MCF 10A (cell line): ENCODE data around the gene NBEAL2. TPM values are rescaled to one million over a fixed set of nuclear protein-coding genes. Genes with fewer than 3 reads are reported as not detected.

ENCODE experiments used
- BruUV-seq: library from RNA; stranded (reverse); fragments of 400-500 nt; replicated peaks from 2 replicates; lab custom pipeline; 2021; lab: Mats Ljungman, UMichigan
- CTCF ChIA-PET: fragments of 300-600 bp; sonication (Branson Sonifier 250); formaldehyde crosslinking; extraction: SDS; loops from one replicate; lab custom pipeline; 2021; ENCODE audit warnings: antibody characterized with exemption, inconsistent platforms; lab: Yijun Ruan, JAX
- POLR2A ChIA-PET: fragments of 300-600, 350-650 bp; sonication (Branson Sonifier 250); formaldehyde crosslinking; extraction: SDS; loops from one replicate; lab custom pipeline; 2020; ENCODE audit warnings: antibody characterized with exemption, inconsistent platforms; lab: Yijun Ruan, JAX
- DNase-seq: peaks from one replicate; pipeline ENCODE4 v3.0.0-alpha.2; 2018; ENCODE audit not compliant: unreplicated experiment
- H3K27ac Mint-ChIP-seq: one replicate; pipeline ENCODE4 v1.8.0; 2022; ENCODE audit warnings: mild to moderate bottlenecking, low read depth, mixed read lengths; ENCODE audit not compliant: unreplicated experiment
- H3K27me3 Mint-ChIP-seq: one replicate; pipeline ENCODE4 v1.8.0; 2022; ENCODE audit warnings: mixed read lengths; ENCODE audit not compliant: insufficient read depth, unreplicated experiment
- H3K36me3 Mint-ChIP-seq: one replicate; pipeline ENCODE4 v1.8.0; 2022; ENCODE audit warnings: mild to moderate bottlenecking, moderate library complexity, mixed read lengths; ENCODE audit not compliant: insufficient read depth, unreplicated experiment
- H3K4me1 Mint-ChIP-seq: one replicate; pipeline ENCODE4 v1.8.0; 2022; ENCODE audit warnings: mixed read lengths; ENCODE audit not compliant: insufficient read depth, unreplicated experiment
- H3K4me3 Mint-ChIP-seq: one replicate; pipeline ENCODE4 v1.8.0; 2022; ENCODE audit warnings: mild to moderate bottlenecking, moderate library complexity, mixed read lengths; ENCODE audit not compliant: unreplicated experiment
- H3K9me3 Mint-ChIP-seq: one replicate; pipeline ENCODE4 v1.8.0; 2022; ENCODE audit warnings: mixed read lengths; ENCODE audit not compliant: unreplicated experiment
- intact Hi-C: fragments of 100-400 bp; cut with micrococcal nuclease; formaldehyde crosslinking; loops from 2 replicates; pipeline ENCODE4 v1.14.1; 2022
- total RNA-seq: library from RNA; stranded (reverse); gene quantifications from 2 replicates; pipeline ENCODE4 v1.2.3, GENCODE V29; 2022
- TF ChIP-seq, protein P1 (sequence below): fragments of 200-600 bp; IDR thresholded peaks from one replicate; pipeline ENCODE4 v1.8.0; 2022; ENCODE audit warnings: antibody characterized with exemption, mild to moderate bottlenecking; ENCODE audit not compliant: unreplicated experiment

NBEAL2 gene
- total RNA-seq, 1 experiment from 2014 or later = 14.2 TPM

DNA sequence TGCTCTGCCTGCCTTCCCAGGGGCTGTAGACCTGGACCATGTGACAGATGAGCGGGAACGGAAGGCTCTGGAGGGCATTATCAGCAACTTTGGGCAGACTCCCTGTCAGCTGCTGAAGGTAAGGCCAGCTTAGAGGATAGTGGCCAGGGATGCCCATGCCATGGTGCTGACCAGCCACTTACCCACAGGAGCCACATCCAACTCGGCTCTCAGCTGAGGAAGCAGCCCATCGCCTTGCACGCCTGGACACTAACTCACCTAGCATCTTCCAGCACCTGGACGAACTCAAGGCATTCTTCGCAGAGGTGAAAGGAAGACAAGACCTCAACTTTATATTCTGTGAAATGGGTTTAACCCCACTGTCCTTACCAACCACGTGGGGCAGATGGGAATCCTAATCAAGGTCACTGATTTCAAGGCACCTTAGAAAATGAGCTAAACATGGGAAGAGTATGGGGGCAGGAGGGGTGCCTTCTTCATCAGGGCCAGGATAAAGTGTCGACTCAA lies 26.7 kb downstream of the NBEAL2 start:
- POLR2A ChIA-PET = interaction anchor here (0.9 kb wide), 1 partner anchor 23 kb away, joined by 5 read pairs; no protein-coding TSS in a partner anchor
- Mint-ChIP-seq H3K36me3 (peaks cover 22% of the 10 kb centered on the region), H3K4me1 (no peaks in the 10 kb centered on the region), H3K4me3 (no peak overlapping the region), H3K27ac (no peak overlapping the region), H3K27me3 (no peaks in the 10 kb centered on the region), H3K9me3 (no peaks in the 10 kb centered on the region)
- intact Hi-C loops = no loop called here
- CTCF ChIA-PET = interaction anchor here (0.9 kb wide), 1 partner anchor 8 kb away, joined by 4 read pairs; no protein-coding TSS in a partner anchor
- no peak for DNase-seq
- TF ChIP-seq, protein P1, sequence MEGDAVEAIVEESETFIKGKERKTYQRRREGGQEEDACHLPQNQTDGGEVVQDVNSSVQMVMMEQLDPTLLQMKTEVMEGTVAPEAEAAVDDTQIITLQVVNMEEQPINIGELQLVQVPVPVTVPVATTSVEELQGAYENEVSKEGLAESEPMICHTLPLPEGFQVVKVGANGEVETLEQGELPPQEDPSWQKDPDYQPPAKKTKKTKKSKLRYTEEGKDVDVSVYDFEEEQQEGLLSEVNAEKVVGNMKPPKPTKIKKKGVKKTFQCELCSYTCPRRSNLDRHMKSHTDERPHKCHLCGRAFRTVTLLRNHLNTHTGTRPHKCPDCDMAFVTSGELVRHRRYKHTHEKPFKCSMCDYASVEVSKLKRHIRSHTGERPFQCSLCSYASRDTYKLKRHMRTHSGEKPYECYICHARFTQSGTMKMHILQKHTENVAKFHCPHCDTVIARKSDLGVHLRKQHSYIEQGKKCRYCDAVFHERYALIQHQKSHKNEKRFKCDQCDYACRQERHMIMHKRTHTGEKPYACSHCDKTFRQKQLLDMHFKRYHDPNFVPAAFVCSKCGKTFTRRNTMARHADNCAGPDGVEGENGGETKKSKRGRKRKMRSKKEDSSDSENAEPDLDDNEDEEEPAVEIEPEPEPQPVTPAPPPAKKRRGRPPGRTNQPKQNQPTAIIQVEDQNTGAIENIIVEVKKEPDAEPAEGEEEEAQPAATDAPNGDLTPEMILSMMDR = no peak
- BruUV-seq = no TSS peak

DNA sequence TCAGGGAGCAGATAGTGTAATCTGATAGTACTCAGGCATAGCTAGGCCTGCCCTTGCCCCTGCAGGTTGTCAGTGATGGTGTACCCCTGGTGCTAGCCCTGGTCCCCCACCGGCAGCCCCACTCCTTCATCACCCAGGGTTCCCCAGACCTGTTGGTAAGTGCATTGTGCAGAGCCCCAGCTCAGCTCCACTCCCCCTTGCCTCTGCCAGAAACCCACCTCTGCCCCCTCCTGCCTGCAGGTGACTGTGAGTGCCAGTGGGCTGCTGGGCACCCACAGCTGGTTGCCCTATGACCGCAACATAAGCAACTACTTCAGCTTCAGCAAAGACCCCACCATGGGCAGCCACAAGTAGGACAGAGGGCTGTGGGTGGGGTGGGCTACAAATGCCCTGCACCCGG lies 27.5 kb downstream of the NBEAL2 start:
- no peak overlapping the region for H3K4me3 Mint-ChIP-seq
- no peak for DNase-seq
- no peaks in the 10 kb centered on the region for H3K4me1 Mint-ChIP-seq
- H3K27me3 Mint-ChIP-seq = no peaks in the 10 kb centered on the region
- intact Hi-C loops = no loop called here
- H3K27ac Mint-ChIP-seq = no peak overlapping the region
- H3K36me3 Mint-ChIP-seq = peaks cover 27% of the 10 kb centered on the region
- CTCF ChIA-PET = interaction anchor here (0.7 to 0.9 kb wide), 2 partner anchors 9 to 1174 kb away, joined by 3 to 4 read pairs; no protein-coding TSS in a partner anchor
- no peaks in the 10 kb centered on the region for H3K9me3 Mint-ChIP-seq
- TF ChIP-seq, protein P1 = no peak
- POLR2A ChIA-PET = interaction anchor here (0.5 to 0.9 kb wide), 2 partner anchors 22 to 33 kb away, joined by 4 to 5 read pairs; no protein-coding TSS in a partner anchor
- no TSS peak for BruUV-seq

DNA sequence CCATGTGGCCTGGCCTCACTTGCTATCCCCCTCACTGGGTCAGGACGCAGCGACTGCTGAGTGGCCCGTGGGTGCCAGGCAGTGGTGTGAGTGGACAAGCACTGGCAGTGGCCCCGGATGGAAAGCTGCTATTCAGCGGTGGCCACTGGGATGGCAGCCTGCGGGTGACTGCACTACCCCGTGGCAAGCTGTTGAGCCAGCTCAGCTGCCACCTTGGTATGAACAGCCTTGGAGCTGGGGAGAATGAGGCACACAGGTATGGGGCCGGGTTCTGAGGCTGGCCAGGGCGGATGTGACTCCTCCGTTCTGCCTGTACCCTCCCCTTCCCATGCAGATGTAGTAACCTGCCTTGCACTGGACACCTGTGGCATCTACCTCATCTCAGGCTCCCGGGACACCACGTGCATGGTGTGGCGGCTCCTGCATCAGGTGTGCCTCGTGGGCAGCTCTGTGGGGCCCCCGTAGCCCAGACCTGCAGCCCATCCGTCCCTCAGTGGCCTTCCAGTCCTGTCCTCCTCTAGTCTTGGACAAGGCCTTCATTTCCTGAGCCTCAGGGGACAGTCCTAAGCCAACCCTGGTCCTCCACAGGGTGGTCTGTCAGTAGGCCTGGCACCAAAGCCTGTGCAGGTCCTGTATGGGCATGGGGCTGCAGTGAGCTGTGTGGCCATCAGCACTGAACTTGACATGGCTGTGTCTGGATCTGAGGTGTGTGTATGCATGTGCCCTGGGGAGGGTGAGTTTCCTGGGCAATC lies 28.2 kb downstream of the NBEAL2 start:
- TF ChIP-seq, protein P1 = no peak
- intact Hi-C loops = no loop called here
- Mint-ChIP-seq H3K9me3 (no peaks in the 10 kb centered on the region), H3K27me3 (no peaks in the 10 kb centered on the region), H3K4me3 (no peak overlapping the region), H3K4me1 (no peaks in the 10 kb centered on the region), H3K27ac (no peak overlapping the region), H3K36me3 (peaks cover 27% of the 10 kb centered on the region)
- no peak for DNase-seq
- POLR2A ChIA-PET = no interaction called here
- CTCF ChIA-PET = interaction anchor here (1.4 kb wide), 1 partner anchor 9 kb away, joined by 3 read pairs; no protein-coding TSS in a partner anchor
- BruUV-seq = no TSS peak

DNA sequence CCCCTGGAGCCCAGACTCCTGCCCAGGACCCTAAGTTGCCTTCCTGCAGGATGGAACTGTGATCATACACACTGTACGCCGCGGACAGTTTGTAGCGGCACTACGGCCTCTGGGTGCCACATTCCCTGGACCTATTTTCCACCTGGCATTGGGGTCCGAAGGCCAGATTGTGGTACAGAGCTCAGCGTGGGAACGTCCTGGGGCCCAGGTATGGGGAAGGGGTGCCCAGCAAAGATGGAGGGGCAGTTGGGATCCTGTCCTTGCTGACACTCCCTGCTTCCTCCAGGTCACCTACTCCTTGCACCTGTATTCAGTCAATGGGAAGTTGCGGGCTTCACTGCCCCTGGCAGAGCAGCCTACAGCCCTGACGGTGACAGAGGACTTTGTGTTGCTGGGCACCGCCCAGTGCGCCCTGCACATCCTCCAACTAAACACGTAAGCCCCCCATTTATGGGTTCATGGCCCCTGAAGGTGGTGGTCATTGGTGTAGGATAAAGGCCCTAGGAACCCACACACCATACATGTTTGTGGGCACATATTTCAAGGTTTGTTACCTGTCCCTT lies 28.8 kb downstream of the NBEAL2 start:
- Mint-ChIP-seq H3K4me3 (no peak overlapping the region), H3K27ac (no peak overlapping the region)

More for the DNA sequence above, 28.8 kb downstream of the NBEAL2 start:
- POLR2A ChIA-PET = no interaction called here
- intact Hi-C loops = no loop called here
- H3K9me3 Mint-ChIP-seq = no peaks in the 10 kb centered on the region
- DNase-seq = no peak
- CTCF ChIA-PET = interaction anchor here (1.4 kb wide), 1 partner anchor 10 kb away, joined by 3 read pairs; no protein-coding TSS in a partner anchor
- TF ChIP-seq, protein P1 = no peak
- no TSS peak for BruUV-seq
- H3K36me3 Mint-ChIP-seq = peaks cover 31% of the 10 kb centered on the region
- H3K4me1 Mint-ChIP-seq = no peaks in the 10 kb centered on the region
- H3K27me3 Mint-ChIP-seq = no peaks in the 10 kb centered on the region
